ENCODE measurements around the gene EYS. TPM values are rescaled to one million over a fixed set of nuclear protein-coding genes. Genes with fewer than 3 reads are reported as not detected.

The EYS gene
- total and polyA plus RNA-seq, 9 of the 15 experiments (the other 6 are each of a cell fraction or from before 2014, with no cell fraction given), result 0.03 to 0.36 (median 0.10) TPM; not detected in 2

- Histone ChIP-seq H3K9me3 (replicated peaks; ENCODE audit: control insufficient read depth, insufficient read depth, low read depth, low read length) (no peaks in the 10 kb centered on the region), H4K20me1 (replicated peaks; ENCODE audit: control insufficient read depth, insufficient read depth, low read length) (no peaks in the 10 kb centered on the region), H3K36me3 (ENCODE audit: control insufficient read depth, insufficient read depth, low read length) (no peaks in the 10 kb centered on the region), H3K27ac (ENCODE audit: extremely low read depth, low read depth, low read length) (no peak overlapping the region), H3K27me3 (ENCODE audit: control insufficient read depth in 2 of 2, insufficient read depth in 2 of 2, low read length in 2 of 2) (no peaks in the 10 kb centered on the region), H3K4me1 (replicated peaks in 1 of 2; ENCODE audit: control insufficient read depth in 2 of 2, insufficient read depth in 2 of 2, low read length in 2 of 2) (no peaks in the 10 kb centered on the region), H3K9me1 (ENCODE audit: control insufficient read depth, insufficient read depth, low read length) (no peaks in the 10 kb centered on the region), H3K4me2 (ENCODE audit: insufficient read depth, low read length) (no peak overlapping the region), H2AFZ (ENCODE audit: low read depth, low read length) (no peak overlapping the region), H3K9ac (ENCODE audit: insufficient read depth in 1 of 2, low read depth in 2 of 2, low read length in 2 of 2) (no peak overlapping the region), H3K79me2 (ENCODE audit: control insufficient read depth, insufficient read depth, low read length) (no peaks in the 10 kb centered on the region), H3K4me3 (no peak overlapping the region)
- TF ChIP-seq DEAF1 (CRISPR knock-in tag; IDR thresholded peaks at IDR 0.05) (0 out of 2 replicates have a peak, but pooled peaks have one; percentile 37), ZNF263 (CRISPR knock-in tag; IDR thresholded peaks at IDR 0.05; ENCODE audit: borderline replicate concordance) (no peak), RAD21 (CRISPR knock-in tag; conservative IDR thresholded peaks at IDR 0.05 in 1 of 2, IDR thresholded peaks at IDR 0.05 in 1 of 2) (peak; percentile 62 to 72), JUN (IDR thresholded peaks at IDR 0.05; ENCODE audit: borderline replicate concordance, low read depth, low read length) (no peak), JUN (CRISPR knock-in tag; IDR thresholded peaks at IDR 0.05; ENCODE audit: borderline replicate concordance) (no peak), HINFP (tag; conservative IDR thresholded peaks at IDR 0.05; ENCODE audit: low read depth) (no peak), RAD51 (IDR thresholded peaks at IDR 0.05; ENCODE audit: borderline replicate concordance, low read depth) (no peak), SMC3 (conservative IDR thresholded peaks at IDR 0.05; ENCODE audit: insufficient read depth, low read depth, low read length) (peak; percentile 46), CTCF (IDR thresholded peaks at IDR 0.05 in 2 of 3, conservative IDR thresholded peaks at IDR 0.05 in 1 of 3; ENCODE audit: insufficient read depth in 2 of 3, low read depth in 1 of 3, low read length in 3 of 3) (peak in 1 of 3 experiments; percentile 65; a peak in 2 of 6 replicates), SRSF9 (IDR thresholded peaks at IDR 0.05; ENCODE audit: borderline replicate concordance, low read depth, low read length) (no peak)
- CTCF ChIA-PET (ENCODE audit: low intra/inter-chr PET ratio), result no interaction called here
- POLR2A ChIA-PET, result no interaction called here
- 2% methylated on average over 6 of the region's 6 CpGs for WGBS (ENCODE audit: insufficient coverage, low coverage, missing lambda C conversion rate)
- BruUV-seq (replicated peaks), result no TSS peak
- ATAC-seq (peak; percentile 49; the same call in 1 of the 3 replicates), FAIRE-seq (peak; percentile 54), DNase-seq (ENCODE audit: extremely low read depth in 1 of 4, low spot score in 3 of 4) (peak; percentile 15 to 34 (median 27))
- in situ Hi-C loops (cut with MboI) (no loop called here), intact Hi-C loops (cut with micrococcal nuclease) (loop anchor here (2.0 kb wide), 1 partner anchor 408 kb away; no protein-coding TSS in a partner anchor)
These were observed 1783.8 kb downstream of the EYS start for GRCh38 chr6:63923139-63923739.
